Measurements from ENCODE around the gene PLXNB2.
"Not testable (repeated sequence)": the region's sequence is repeated elsewhere in the genome, so short reads cannot be mapped to it uniquely, and the experiment has no call there.

The PLXNB2 gene

GRCh38 chr22:50325444-50326224 is 18.2 kb upstream of the PLXNB2 start:
- no peak for DNase-seq (ENCODE audit: extremely low spot score)
- POLR2A ChIA-PET: interaction anchor here (0.9 to 2.0 kb wide), 4 partner anchors 9 to 19 kb away, joined by 3 to 6 read pairs (median 4); partner anchors contain the start of gene PLXNB2
- TF ChIP-seq L3MBTL2 (conservative IDR thresholded peaks at IDR 0.05): no peak
- TF ChIP-seq ARNT (IDR thresholded peaks at IDR 0.05): no peak
- no peak for TF ChIP-seq ELF4 (IDR thresholded peaks at IDR 0.05)
- TF ChIP-seq HDGF (IDR thresholded peaks at IDR 0.05; ENCODE audit: borderline replicate concordance): no peak
- TF ChIP-seq, protein P1, sequence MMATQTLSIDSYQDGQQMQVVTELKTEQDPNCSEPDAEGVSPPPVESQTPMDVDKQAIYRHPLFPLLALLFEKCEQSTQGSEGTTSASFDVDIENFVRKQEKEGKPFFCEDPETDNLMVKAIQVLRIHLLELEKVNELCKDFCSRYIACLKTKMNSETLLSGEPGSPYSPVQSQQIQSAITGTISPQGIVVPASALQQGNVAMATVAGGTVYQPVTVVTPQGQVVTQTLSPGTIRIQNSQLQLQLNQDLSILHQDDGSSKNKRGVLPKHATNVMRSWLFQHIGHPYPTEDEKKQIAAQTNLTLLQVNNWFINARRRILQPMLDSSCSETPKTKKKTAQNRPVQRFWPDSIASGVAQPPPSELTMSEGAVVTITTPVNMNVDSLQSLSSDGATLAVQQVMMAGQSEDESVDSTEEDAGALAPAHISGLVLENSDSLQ (IDR thresholded peaks at IDR 0.05): no peak
- TF ChIP-seq ZNF384 (IDR thresholded peaks at IDR 0.05): no peak
- TF ChIP-seq FOXA1 (IDR thresholded peaks at IDR 0.05): no peak
- CTCF ChIA-PET: interaction anchor here (0.6 to 0.8 kb wide), 3 partner anchors 69 to 151 kb away, joined by 3 to 4 read pairs (median 3); no protein-coding TSS in a partner anchor

GRCh38 chr22:50323900-50324299 is 16.5 kb upstream of the PLXNB2 start:
- ChIA-PET POLR2A (interaction anchor here (0.8 to 2.0 kb wide), 4 partner anchors 9 to 18 kb away, joined by 3 to 5 read pairs (median 4); partner anchors contain the start of gene PLXNB2), CTCF (no interaction called here)
- no peak for DNase-seq (ENCODE audit: extremely low spot score)
- TF ChIP-seq SUZ12 (IDR thresholded peaks at IDR 0.05) (no peak), SP1 (IDR thresholded peaks at IDR 0.05) (no peak), ZNF384 (IDR thresholded peaks at IDR 0.05) (no peak), FOXM1 (IDR thresholded peaks at IDR 0.05; ENCODE audit: borderline replicate concordance) (no peak), FOXA1 (IDR thresholded peaks at IDR 0.05) (no peak), L3MBTL2 (conservative IDR thresholded peaks at IDR 0.05) (no peak), LEF1 (IDR thresholded peaks at IDR 0.05; ENCODE audit: borderline replicate concordance) (no peak), CTBP1 (IDR thresholded peaks at IDR 0.05; ENCODE audit: borderline replicate concordance) (no peak), FOXK2 (IDR thresholded peaks at IDR 0.05) (no peak), ARNT (IDR thresholded peaks at IDR 0.05) (no peak), NFRKB (IDR thresholded peaks at IDR 0.05) (no peak), ELF4 (IDR thresholded peaks at IDR 0.05) (no peak), HDGF (IDR thresholded peaks at IDR 0.05; ENCODE audit: borderline replicate concordance) (no peak), TARDBP (IDR thresholded peaks at IDR 0.05) (no peak)
- TF ChIP-seq, protein P1 (IDR thresholded peaks at IDR 0.05): no peak

DNA sequence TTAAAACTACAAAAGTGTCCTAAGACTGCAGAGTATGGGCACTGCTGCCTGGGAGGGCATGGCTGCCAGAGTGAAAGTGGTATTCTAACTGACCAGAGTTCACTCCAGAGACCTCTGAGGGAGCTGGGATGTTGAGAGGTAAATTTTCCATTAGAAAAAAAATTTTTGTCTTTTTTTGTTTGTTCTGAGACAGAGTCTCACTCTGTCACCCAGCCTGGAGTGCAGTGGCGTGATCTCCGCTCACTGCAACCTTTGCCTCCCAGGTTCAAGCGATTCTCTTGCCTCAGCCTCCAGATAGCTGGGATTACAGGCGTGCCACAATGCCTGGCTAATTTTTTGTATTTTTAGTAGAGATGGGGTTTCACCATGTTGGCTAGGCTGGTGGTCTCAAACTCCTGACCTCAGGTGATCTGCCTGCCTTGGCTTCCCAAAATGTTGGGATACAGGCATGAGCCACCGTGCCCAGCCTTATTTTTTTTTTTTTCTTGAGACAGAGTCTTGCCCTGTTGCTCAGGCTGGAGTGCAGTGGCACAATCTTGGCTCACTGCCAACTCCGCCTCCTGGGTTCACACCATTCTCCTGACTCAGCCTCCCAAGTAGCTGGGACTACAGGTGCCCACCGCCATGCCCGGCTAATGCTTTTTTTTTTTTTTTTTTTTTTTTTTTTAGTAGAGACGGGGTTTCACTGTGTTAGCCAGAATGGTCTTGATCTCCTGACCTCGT is 15.1 kb upstream of the PLXNB2 start:
- DNase-seq (ENCODE audit: extremely low spot score); CTCF ChIA-PET; POLR2A ChIA-PET: not testable (repeated sequence)

GRCh38 chr22:50320671-50321325 is 13.4 kb upstream of the PLXNB2 start:
- TF ChIP-seq ARNT (IDR thresholded peaks at IDR 0.05): no peak
- no peak for TF ChIP-seq SUZ12 (IDR thresholded peaks at IDR 0.05)
- TF ChIP-seq BHLHE40 (IDR thresholded peaks at IDR 0.05; ENCODE audit: borderline replicate concordance): no peak
- no peak for TF ChIP-seq SP1 (IDR thresholded peaks at IDR 0.05)
- TF ChIP-seq, protein P1 (IDR thresholded peaks at IDR 0.05): no peak
- no peak for TF ChIP-seq ELF4 (IDR thresholded peaks at IDR 0.05)
- no peak for TF ChIP-seq L3MBTL2 (conservative IDR thresholded peaks at IDR 0.05)
- TF ChIP-seq FOXM1 (IDR thresholded peaks at IDR 0.05; ENCODE audit: borderline replicate concordance): no peak
- TF ChIP-seq LEF1 (IDR thresholded peaks at IDR 0.05; ENCODE audit: borderline replicate concordance): no peak
- TF ChIP-seq TARDBP (IDR thresholded peaks at IDR 0.05): no peak
- no peak for TF ChIP-seq ZNF384 (IDR thresholded peaks at IDR 0.05)
- DNase-seq (ENCODE audit: extremely low spot score): no peak
- POLR2A ChIA-PET: interaction anchor here (1.0 to 1.2 kb wide), 3 partner anchors 13 to 187 kb away, joined by 3 to 6 read pairs (median 3); partner anchors contain the start of genes LMF2, NCAPH2 and PLXNB2
- CTCF ChIA-PET: interaction anchor here (0.9 kb wide), 2 partner anchors 21 to 44 kb away, joined by 3 to 4 read pairs; no protein-coding TSS in a partner anchor

DNA sequence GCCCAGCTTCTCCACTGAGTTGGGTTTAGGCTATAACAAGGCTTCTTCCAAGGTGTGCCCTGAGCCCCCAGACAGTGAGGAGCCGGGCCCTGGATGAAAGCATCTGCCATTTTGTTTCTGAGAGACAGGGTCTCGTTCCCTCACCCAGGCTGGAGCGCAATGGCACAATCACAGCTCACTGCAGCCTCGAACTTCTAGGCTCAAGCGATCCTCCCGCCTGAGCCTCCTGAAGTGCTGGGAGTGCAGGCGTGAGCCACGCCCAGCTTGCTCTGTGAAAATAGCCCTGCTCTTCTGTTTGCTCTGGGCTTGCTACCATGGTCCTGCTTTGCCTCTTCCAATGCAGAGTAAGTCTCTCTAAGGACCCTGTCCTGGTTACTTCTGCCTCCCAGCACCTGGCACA is 12.7 kb upstream of the PLXNB2 start:
- POLR2A ChIA-PET: interaction anchor here (1.0 to 1.2 kb wide), 2 partner anchors 13 to 188 kb away, joined by 3 to 6 read pairs; partner anchors contain the start of genes LMF2, NCAPH2 and PLXNB2
- no peak for DNase-seq (ENCODE audit: extremely low spot score)
- CTCF ChIA-PET: interaction anchor here (0.9 to 1.3 kb wide), 3 partner anchors 22 to 48 kb away, joined by 3 to 4 read pairs (median 3); no protein-coding TSS in a partner anchor
- TF ChIP-seq FOXA1 (IDR thresholded peaks at IDR 0.05) (no peak), LEF1 (IDR thresholded peaks at IDR 0.05; ENCODE audit: borderline replicate concordance) (no peak), NFRKB (IDR thresholded peaks at IDR 0.05) (no peak), ELF4 (IDR thresholded peaks at IDR 0.05) (no peak), SUZ12 (IDR thresholded peaks at IDR 0.05) (no peak), TARDBP (IDR thresholded peaks at IDR 0.05) (no peak), L3MBTL2 (conservative IDR thresholded peaks at IDR 0.05) (no peak), FOXM1 (IDR thresholded peaks at IDR 0.05; ENCODE audit: borderline replicate concordance) (no peak), FOXK2 (IDR thresholded peaks at IDR 0.05) (no peak)
- TF ChIP-seq, protein P1 (IDR thresholded peaks at IDR 0.05): no peak
